OCI-LY7 (cell line): ENCODE data around the gene FCRL3. TPM values are rescaled to one million over a fixed set of nuclear protein-coding genes. Genes with fewer than 3 reads are reported as not detected.

Source experiments
- BruUV-seq: library from RNA; stranded (reverse); fragments of 400-500 nt; replicated peaks from 2 replicates; lab custom pipeline; 2021; lab: Mats Ljungman, UMichigan
- CTCF ChIA-PET: fragments of 300-600 bp; sonication (Branson Sonifier 250); formaldehyde crosslinking; loops from one replicate; lab custom pipeline; 2022; ENCODE audit warnings: antibody characterized with exemption; ENCODE audit not compliant: unreplicated experiment; lab: Charles Lee
- POLR2A ChIA-PET: fragments of 300-600 bp; sonication (Branson Sonifier 250); formaldehyde crosslinking; loops from one replicate; lab custom pipeline; 2022; ENCODE audit warnings: antibody characterized with exemption; lab: Charles Lee
- DNase-seq: peaks from one replicate; pipeline ENCODE4 v3.0.0-alpha.2; 2015; ENCODE audit warnings: low spot score
- H2AFZ ChIP-seq: fragments of 200-600 bp; sonication (generic), shearing (Covaris generic); 2 replicates; pipeline ENCODE4 v1.6.1; 2014; ENCODE audit warnings: mild to moderate bottlenecking, antibody characterized with exemption, low read length, moderate library complexity
- H3K27ac ChIP-seq: fragments of 200-600 bp; sonication (generic); 2 replicates; pipeline ENCODE4 v1.5.1; 2014; ENCODE audit warnings: mixed run types, low read depth, mild to moderate bottlenecking, moderate library complexity, low read length, inconsistent platforms; ENCODE audit not compliant: poor library complexity, severe bottlenecking
- H3K36me3 ChIP-seq: fragments of 200-600 bp; sonication (generic); 2 replicates; pipeline ENCODE4 v1.6.1; 2014; ENCODE audit warnings: mild to moderate bottlenecking, antibody characterized with exemption, low read length, moderate library complexity, mixed read lengths; ENCODE audit not compliant: insufficient read depth
- H3K4me1 ChIP-seq: fragments of 200-600 bp; sonication (generic); 2 replicates; pipeline ENCODE4 v1.5.1; 2014; ENCODE audit warnings: mild to moderate bottlenecking, low read length; ENCODE audit not compliant: insufficient read depth, poor library complexity, severe bottlenecking
- H3K4me2 ChIP-seq: fragments of 200-600 bp; sonication (generic); 2 replicates; pipeline ENCODE4 v1.6.1; 2014; ENCODE audit warnings: mild to moderate bottlenecking, low read length
- H3K4me3 ChIP-seq: fragments of 200-600 bp; sonication (generic); 2 replicates; pipeline ENCODE4 v1.5.1; 2014; ENCODE audit warnings: mild to moderate bottlenecking, low read depth, low read length; ENCODE audit not compliant: poor library complexity, severe bottlenecking
- H3K79me2 ChIP-seq: fragments of 200-600 bp; sonication (generic); 2 replicates; pipeline ENCODE4 v1.6.1; 2016; ENCODE audit warnings: low read depth, mild to moderate bottlenecking, low read length, moderate library complexity, mixed read lengths; ENCODE audit not compliant: insufficient read depth
- H3K9me2 ChIP-seq: fragments of 200-600 bp; sonication (generic); 2 replicates; pipeline ENCODE4 v1.6.1; 2016; ENCODE audit warnings: mild to moderate bottlenecking, low read length, mixed read lengths; ENCODE audit not compliant: insufficient read depth
- H3K9me3 ChIP-seq: fragments of 200-600 bp; sonication (generic); 2 replicates; pipeline ENCODE4 v1.6.1; 2014; ENCODE audit warnings: mild to moderate bottlenecking, mixed run types, low read length, mixed read lengths
- H4K20me1 ChIP-seq: fragments of 200-600 bp; sonication (generic); 2 replicates; pipeline ENCODE4 v1.6.1; 2014; ENCODE audit warnings: mild to moderate bottlenecking, antibody characterized with exemption, low read length, moderate library complexity, mixed read lengths; ENCODE audit not compliant: insufficient read depth
- EZH2phosphoT487 ChIP-seq: fragments of 200-600 bp; sonication (generic); IDR thresholded peaks from 2 replicates; pipeline ENCODE4 v1.6.1; 2018; ENCODE audit warnings: low read depth, borderline replicate concordance, mild to moderate bottlenecking, mixed run types, antibody characterized with exemption, low read length, moderate library complexity, mixed read lengths
- intact Hi-C: fragments of 100-400 bp; cut with micrococcal nuclease; formaldehyde crosslinking; loops from one replicate; pipeline ENCODE4 v1.10.0; 2022; ENCODE audit not compliant: unreplicated experiment
- total RNA-seq, 2 experiments: library from RNA; depleted of rRNA in 1 of 2; stranded (reverse); fragments of >200 nt in 1 of 2; shearing (Covaris generic) in 1 of 2; gene quantifications; 2 replicates each; pipeline ENCODE4 v1.2.3, GENCODE V29; 2014 to 2022
- TF ChIP-seq, protein P1 (sequence below): fragments of 200-600 bp; sonication (generic); conservative IDR thresholded peaks from 2 replicates; pipeline ENCODE4 v1.5.1; 2014; ENCODE audit warnings: mild to moderate bottlenecking, antibody characterized with exemption, low read length, moderate library complexity, mixed read lengths

The FCRL3 gene
- total RNA-seq, 2 experiments from 2014 or later = 0.88 to 0.99 TPM

DNA sequence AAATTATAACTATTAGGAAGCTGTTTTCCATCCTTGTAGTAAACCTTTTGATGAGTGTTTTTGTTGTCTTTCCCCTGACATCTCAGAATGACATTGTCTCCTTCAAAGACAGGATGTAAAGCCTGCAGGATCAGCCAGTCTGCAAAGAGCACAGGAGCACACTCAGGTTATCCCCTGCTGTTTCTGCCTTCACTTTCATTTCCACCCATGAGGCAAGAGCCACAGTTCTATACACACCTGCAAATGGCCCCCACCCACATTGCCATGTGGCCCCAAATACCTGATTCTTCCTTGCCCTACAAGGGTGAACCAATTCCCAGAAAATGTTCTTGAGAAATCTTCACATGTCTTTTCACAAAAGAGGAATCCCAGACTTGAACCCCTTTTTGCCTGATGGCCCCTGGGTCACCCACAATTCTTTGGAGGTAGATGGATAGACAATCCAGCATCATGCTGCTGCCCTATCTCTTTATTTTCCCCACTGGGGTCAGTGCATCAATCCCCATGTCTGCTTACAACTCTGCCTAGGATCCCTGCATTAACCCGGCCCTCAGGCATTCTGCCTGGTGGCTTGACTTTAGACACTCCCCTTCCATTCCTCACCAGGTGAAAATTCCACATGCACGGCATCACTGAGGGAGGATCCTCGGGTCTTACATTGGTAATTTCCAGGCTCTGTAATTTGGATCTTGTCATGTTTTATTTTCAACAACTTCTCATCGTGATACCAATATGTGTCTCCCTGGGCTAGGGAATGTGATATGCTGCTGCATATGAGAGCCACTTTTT is 2.6 kb downstream of the FCRL3 start:
- Histone ChIP-seq H2AFZ (peak overlapping the region; percentile 15; the same call in 1 of the 2 replicates), H3K27ac (no peak overlapping the region), H3K4me3 (no peak overlapping the region), H3K9me3 (no peaks in the 10 kb centered on the region), H3K36me3 (no peaks in the 10 kb centered on the region), H3K9me2 (no peaks in the 10 kb centered on the region), H4K20me1 (no peaks in the 10 kb centered on the region), H3K4me2 (peak overlapping the region; percentile 65), H3K79me2 (no peaks in the 10 kb centered on the region), H3K4me1 (peaks cover 71% of the 10 kb centered on the region)
- ChIA-PET POLR2A (no interaction called here), CTCF (interaction anchor here (0.5 kb wide), 1 partner anchor 129 kb away, joined by 4 read pairs; no protein-coding TSS in a partner anchor)
- DNase-seq = peak; percentile 57
- intact Hi-C loops = no loop called here
- no TSS peak for BruUV-seq
- TF ChIP-seq, protein P1, sequence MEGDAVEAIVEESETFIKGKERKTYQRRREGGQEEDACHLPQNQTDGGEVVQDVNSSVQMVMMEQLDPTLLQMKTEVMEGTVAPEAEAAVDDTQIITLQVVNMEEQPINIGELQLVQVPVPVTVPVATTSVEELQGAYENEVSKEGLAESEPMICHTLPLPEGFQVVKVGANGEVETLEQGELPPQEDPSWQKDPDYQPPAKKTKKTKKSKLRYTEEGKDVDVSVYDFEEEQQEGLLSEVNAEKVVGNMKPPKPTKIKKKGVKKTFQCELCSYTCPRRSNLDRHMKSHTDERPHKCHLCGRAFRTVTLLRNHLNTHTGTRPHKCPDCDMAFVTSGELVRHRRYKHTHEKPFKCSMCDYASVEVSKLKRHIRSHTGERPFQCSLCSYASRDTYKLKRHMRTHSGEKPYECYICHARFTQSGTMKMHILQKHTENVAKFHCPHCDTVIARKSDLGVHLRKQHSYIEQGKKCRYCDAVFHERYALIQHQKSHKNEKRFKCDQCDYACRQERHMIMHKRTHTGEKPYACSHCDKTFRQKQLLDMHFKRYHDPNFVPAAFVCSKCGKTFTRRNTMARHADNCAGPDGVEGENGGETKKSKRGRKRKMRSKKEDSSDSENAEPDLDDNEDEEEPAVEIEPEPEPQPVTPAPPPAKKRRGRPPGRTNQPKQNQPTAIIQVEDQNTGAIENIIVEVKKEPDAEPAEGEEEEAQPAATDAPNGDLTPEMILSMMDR = no peak
- no peak for TF ChIP-seq EZH2phosphoT487

DNA sequence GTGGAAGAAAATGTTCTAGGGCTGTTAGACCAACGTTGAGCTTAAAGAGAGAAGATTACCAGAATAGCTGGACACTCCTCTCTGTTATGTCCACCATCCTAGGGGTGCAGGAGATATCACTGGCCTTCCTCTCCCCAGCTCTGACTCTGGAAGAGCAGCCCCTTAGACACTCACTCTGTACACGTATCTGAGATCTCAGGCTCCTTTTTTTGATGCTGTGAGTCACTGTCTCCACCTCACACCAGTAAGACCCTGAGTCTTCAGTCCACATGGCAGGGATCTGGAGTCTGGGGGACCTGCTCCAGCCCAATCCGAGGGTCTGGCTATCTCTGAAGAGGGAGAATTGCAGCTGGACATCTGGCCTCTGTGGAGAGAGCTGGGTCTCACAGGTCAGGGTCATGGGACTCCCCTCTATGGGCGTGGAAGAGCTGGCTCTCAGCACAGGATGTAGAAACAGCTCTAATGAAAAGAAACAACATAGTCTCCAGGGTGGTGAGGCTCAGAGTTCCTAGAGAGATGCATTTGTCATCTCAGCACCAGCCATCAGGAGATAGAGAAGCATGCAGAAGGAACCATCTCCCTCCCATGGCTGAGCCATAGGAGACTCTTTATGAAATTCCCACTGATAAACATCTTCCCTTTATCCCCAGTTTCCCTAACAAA is 3.5 kb downstream of the FCRL3 start:
- no peak overlapping the region for H3K4me3 ChIP-seq
- no peaks in the 10 kb centered on the region for H4K20me1 ChIP-seq
- peak overlapping the region; percentile 65 for H3K4me2 ChIP-seq
- intact Hi-C loops = no loop called here
- BruUV-seq = no TSS peak
- H2AFZ ChIP-seq = no peak overlapping the region
- peaks cover 67% of the 10 kb centered on the region for H3K4me1 ChIP-seq
- H3K9me3 ChIP-seq = no peaks in the 10 kb centered on the region
- ChIA-PET POLR2A (interaction anchor here (0.6 kb wide), 1 partner anchor 12 kb away, joined by 4 read pairs; no protein-coding TSS in a partner anchor), CTCF (interaction anchor here (0.5 kb wide), 1 partner anchor 128 kb away, joined by 4 read pairs; no protein-coding TSS in a partner anchor)
- peak; percentile 22 for DNase-seq
- no peaks in the 10 kb centered on the region for H3K9me2 ChIP-seq
- no peak for TF ChIP-seq EZH2phosphoT487
- TF ChIP-seq, protein P1 = no peak
- no peak overlapping the region for H3K27ac ChIP-seq
- H3K79me2 ChIP-seq = no peaks in the 10 kb centered on the region
- H3K36me3 ChIP-seq = no peaks in the 10 kb centered on the region
